ENCODE results near the gene ASB1.

- TF ChIP-seq CTCF (IDR thresholded peaks at IDR 0.05): no peak
- TF ChIP-seq POLR2A (IDR thresholded peaks at IDR 0.05): no peak
- TF ChIP-seq POLR2AphosphoS5 (IDR thresholded peaks at IDR 0.05): no peak
- TF ChIP-seq EP300 (IDR thresholded peaks at IDR 0.05): no peak
Observed at GRCh38 chr2:238456970-238457926, 30.5 kb downstream of the ASB1 start.
